ENCODE results near the gene PRELP. TPM values are rescaled to one million over a fixed set of nuclear protein-coding genes. Genes with fewer than 3 reads are reported as not detected.

Gene PRELP
- total RNA-seq (10 to 100 TPM in 3 of 5 donors, 1 to 10 TPM in 2; 1.1 to 29.8 (median 10.7) TPM), polyA plus RNA-seq (10 to 100 TPM in 1 of 3 donors, 1 to 10 TPM in 2; 2.2 to 29.5 (median 3.2) TPM)
- long read RNA-seq, donor 1, result 0 reads
- long read RNA-seq, donor 2, result 0 reads
- long read RNA-seq, donor 3, full-length matches to known transcripts, result 2 of 2 reads
- long read RNA-seq, donor 3, partial matches to known transcripts, result 0 of 2 reads
- long read RNA-seq, donor 3, other reads (novel, unspliced or antisense), result 0 of 2 reads
- long read RNA-seq, donor 4, result 0 reads
- long read RNA-seq, donor 5, full-length matches to known transcripts, result 5 of 17 reads
- long read RNA-seq, donor 5, partial matches to known transcripts, result 12 of 17 reads
- long read RNA-seq, donor 5, other reads (novel, unspliced or antisense), result 0 of 17 reads
- long read RNA-seq, donor 6, result 0 reads
- long read RNA-seq, donor 7, full-length matches to known transcripts, result 3 of 28 reads
- long read RNA-seq, donor 7, partial matches to known transcripts, result 25 of 28 reads
- long read RNA-seq, donor 7, other reads (novel, unspliced or antisense), result 0 of 28 reads
- long read RNA-seq, donor 8, full-length matches to known transcripts, result 2 of 2 reads
- long read RNA-seq, donor 8, partial matches to known transcripts, result 0 of 2 reads
- long read RNA-seq, donor 8, other reads (novel, unspliced or antisense), result 0 of 2 reads
- long read RNA-seq, donor 9, full-length matches to known transcripts, result 3 of 3 reads
- long read RNA-seq, donor 9, partial matches to known transcripts, result 0 of 3 reads
- long read RNA-seq, donor 9, other reads (novel, unspliced or antisense), result 0 of 3 reads
- long read RNA-seq, donor 10, result 0 reads

DNA sequence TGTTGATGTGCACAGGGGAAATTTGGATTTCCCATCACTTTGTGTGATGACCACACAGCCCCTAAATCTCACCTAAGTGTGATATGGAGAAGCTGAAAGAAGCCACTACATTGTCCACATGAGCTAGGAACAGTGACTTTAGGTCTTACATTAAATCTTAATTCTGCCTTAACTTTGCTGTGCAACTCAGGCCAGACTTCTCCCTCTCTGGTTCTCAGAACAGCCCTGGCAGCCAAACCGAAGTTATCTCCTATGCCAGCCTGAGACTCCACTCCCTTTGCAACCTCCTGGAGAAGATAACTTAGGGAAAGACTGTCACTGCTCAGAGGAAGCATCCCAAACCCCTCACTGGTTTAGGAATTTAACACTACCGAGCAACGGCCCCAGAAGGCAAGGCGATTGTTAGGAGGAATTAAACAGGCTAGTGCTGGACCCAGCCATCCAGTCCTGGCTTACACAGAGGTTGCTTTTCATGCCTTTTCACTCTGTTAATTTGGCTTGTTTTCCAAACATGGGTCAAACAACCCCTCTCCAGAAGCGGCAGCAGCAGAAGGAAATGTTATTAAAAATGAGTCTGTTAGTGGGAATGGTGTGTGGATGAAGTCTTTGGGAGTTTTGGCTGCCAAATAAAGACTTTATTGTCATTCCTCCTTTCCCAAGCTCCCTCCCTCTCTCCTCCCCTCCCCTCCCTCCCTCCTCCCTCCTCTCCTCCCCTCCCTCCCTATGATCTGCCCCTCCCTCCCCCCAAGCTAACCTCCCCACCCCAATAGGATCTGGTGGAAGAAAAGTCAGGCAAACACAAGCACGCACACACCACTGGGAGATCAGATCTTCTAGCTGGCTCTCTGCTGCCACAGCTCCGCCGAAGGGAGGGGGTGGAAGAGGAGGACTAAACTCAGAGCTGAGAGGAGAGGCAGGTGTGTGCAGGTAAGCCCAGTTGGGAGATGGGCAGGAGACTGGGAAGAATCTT is at the start of gene PRELP:
PRELP (plus strand) TSS at position 795 of the 970 bp plus-strand sequence. CDS start 7,379 bp downstream, outside the sequence.
- Histone ChIP-seq H3K27me3 (no peaks in the 10 kb centered on the region), H3K4me1 (peaks cover 6 to 47% (median 26%) of the 10 kb centered on the region in 4 donors), H3K4me3 (peak within 1 kb of the TSS; percentile 30 to 42 (median 38)), H3K27ac (peak within 1 kb of the TSS in 4 of 5 donors; percentile 67 to 83 (median 78)), H3K36me3 (no peaks in the 10 kb centered on the region), H3K9me3 (no peaks in the 10 kb centered on the region)
- 11 to 23% (median 18%) methylated on average over 8 of the region's 8 CpGs for WGBS, 5 donors
- DNase-seq, result peak; percentile 37 to 85
- TF ChIP-seq POLR2A (IDR thresholded peaks at IDR 0.05) (peak in 1 of 4 donors; percentile 11), POLR2AphosphoS5 (IDR thresholded peaks at IDR 0.05) (peak in 2 of 3 donors; percentile 72 to 85), EP300 (IDR thresholded peaks at IDR 0.05) (no peak)
- TF ChIP-seq, protein P1, sequence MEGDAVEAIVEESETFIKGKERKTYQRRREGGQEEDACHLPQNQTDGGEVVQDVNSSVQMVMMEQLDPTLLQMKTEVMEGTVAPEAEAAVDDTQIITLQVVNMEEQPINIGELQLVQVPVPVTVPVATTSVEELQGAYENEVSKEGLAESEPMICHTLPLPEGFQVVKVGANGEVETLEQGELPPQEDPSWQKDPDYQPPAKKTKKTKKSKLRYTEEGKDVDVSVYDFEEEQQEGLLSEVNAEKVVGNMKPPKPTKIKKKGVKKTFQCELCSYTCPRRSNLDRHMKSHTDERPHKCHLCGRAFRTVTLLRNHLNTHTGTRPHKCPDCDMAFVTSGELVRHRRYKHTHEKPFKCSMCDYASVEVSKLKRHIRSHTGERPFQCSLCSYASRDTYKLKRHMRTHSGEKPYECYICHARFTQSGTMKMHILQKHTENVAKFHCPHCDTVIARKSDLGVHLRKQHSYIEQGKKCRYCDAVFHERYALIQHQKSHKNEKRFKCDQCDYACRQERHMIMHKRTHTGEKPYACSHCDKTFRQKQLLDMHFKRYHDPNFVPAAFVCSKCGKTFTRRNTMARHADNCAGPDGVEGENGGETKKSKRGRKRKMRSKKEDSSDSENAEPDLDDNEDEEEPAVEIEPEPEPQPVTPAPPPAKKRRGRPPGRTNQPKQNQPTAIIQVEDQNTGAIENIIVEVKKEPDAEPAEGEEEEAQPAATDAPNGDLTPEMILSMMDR (IDR thresholded peaks at IDR 0.05), result no peak
- intact Hi-C loops (cut with DNase I; ENCODE audit: low total_unique reads), result no loop called here

DNA sequence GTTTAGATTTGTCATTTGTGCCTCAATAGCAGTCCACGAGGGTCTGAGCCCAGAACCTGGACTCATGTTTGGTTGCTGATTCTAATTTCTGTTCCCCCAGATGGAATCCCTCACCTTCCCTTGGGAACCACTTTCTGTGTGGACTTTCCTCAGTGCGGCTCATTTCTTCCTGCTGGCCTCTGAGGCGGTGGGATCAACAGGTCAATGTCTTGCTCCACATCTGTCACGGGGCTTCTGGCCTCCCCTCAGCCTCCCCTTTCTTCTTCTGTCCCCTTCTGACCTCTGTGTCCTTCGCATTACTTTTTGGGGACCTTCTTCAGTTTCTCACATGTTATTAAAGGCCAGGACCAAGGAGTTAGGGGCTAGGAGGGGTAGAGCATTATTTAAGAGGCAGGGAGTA is 49.2 kb upstream of the PRELP start:
- no peaks in the 10 kb centered on the region for H3K27me3 ChIP-seq
- peaks cover 12 to 32% (median 27%) of the 10 kb centered on the region in 4 donors for H3K4me1 ChIP-seq
- no peaks in the 10 kb centered on the region for H3K36me3 ChIP-seq
- DNase-seq, result no peak
- intact Hi-C loops (cut with DNase I; ENCODE audit: low total_unique reads), result no loop called here
- TF ChIP-seq POLR2AphosphoS5 (IDR thresholded peaks at IDR 0.05), result no peak
- 80 to 92% (median 86%) methylated on average over 5 of the region's 5 CpGs for WGBS, 5 donors
- H3K4me3 ChIP-seq, result no peak overlapping the region
- no peaks in the 10 kb centered on the region for H3K9me3 ChIP-seq
- no peak overlapping the region for H3K27ac ChIP-seq

DNA sequence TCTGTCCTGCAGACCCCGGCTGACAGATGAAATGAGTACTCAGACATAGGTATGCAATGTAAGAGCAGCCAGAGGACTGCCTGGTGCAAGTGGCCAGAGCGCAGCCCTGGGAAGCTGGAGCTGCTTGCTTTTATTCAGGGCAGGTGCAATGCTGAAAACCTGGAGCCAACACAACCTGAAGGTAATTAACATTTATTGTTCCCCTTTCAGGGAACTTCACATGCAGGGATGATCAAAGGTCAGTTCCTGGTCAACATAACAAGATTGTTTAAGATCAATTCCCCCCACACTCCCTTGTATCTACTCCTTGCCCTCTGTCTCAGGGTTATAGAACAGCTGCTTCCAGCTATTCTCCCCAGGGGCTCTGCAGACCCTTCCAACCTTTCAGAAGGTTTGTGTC is 48.7 kb upstream of the PRELP start:
- TF ChIP-seq POLR2A (IDR thresholded peaks at IDR 0.05), result no peak
- TF ChIP-seq, protein P1 (IDR thresholded peaks at IDR 0.05), result no peak
- no peak for TF ChIP-seq POLR2AphosphoS5 (IDR thresholded peaks at IDR 0.05)
- no peak for TF ChIP-seq EP300 (IDR thresholded peaks at IDR 0.05)
- WGBS, 5 donors, result 65 to 91% (median 87%) methylated on average over 2 of the region's 2 CpGs
- H3K9me3 ChIP-seq, result no peaks in the 10 kb centered on the region
- peaks cover 12 to 32% (median 27%) of the 10 kb centered on the region in 4 donors for H3K4me1 ChIP-seq
- no peak overlapping the region for H3K4me3 ChIP-seq
- DNase-seq, result peak in 1 of 2 donors; percentile 35
- no peak overlapping the region for H3K27ac ChIP-seq
- H3K27me3 ChIP-seq, result no peaks in the 10 kb centered on the region
- intact Hi-C loops (cut with DNase I; ENCODE audit: low total_unique reads), result no loop called here
- H3K36me3 ChIP-seq, result no peaks in the 10 kb centered on the region

DNA sequence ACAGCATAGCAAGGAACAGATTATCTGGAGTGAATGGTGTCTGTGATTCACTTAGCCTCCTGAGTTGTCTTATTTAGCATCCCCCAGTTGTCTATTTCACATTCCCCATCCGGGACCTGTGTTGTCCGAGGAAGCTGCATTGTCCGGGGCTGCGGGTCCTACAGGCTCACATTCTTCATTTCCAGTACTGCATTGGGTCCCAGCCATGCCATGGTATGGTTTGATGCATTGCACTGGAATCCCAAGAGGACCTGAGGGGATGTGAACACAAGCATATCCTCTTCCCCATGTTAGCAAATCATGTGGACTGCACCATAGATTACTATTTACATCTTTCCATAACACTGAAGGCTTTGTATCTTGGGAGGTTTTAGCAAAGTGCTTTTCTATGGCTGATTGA is 48.2 kb upstream of the PRELP start:
- no peak for TF ChIP-seq POLR2A (IDR thresholded peaks at IDR 0.05)
- no peak for TF ChIP-seq POLR2AphosphoS5 (IDR thresholded peaks at IDR 0.05)
- TF ChIP-seq, protein P1 (IDR thresholded peaks at IDR 0.05), result no peak
- TF ChIP-seq EP300 (IDR thresholded peaks at IDR 0.05), result no peak
- Histone ChIP-seq H3K4me1 (peaks cover 12 to 32% (median 27%) of the 10 kb centered on the region in 4 donors), H3K27me3 (no peaks in the 10 kb centered on the region), H3K36me3 (no peaks in the 10 kb centered on the region), H3K4me3 (no peak overlapping the region), H3K9me3 (no peaks in the 10 kb centered on the region), H3K27ac (no peak overlapping the region)
- intact Hi-C loops (cut with DNase I; ENCODE audit: low total_unique reads), result no loop called here
- WGBS, 5 donors, result 89 to 97% (median 92%) methylated on average over 4 of the region's 4 CpGs
- DNase-seq, result no peak
